Activated CD4-positive, alpha-beta T cell treated with anti-CD3 and anti-CD28 coated beads, Interleukin-2, amount 50 U/mL, for 16 hours (primary cell): ENCODE results near the gene EFCAB6.

ENCODE experiments used
- DNase-seq: peaks from one replicate; pipeline ENCODE4 v3.0.0-alpha.2; 2020

Gene EFCAB6

GRCh38 chr22:43828725-43828997 lies 16.6 kb upstream of the EFCAB6 start:
- DNase-seq: no peak

DNA sequence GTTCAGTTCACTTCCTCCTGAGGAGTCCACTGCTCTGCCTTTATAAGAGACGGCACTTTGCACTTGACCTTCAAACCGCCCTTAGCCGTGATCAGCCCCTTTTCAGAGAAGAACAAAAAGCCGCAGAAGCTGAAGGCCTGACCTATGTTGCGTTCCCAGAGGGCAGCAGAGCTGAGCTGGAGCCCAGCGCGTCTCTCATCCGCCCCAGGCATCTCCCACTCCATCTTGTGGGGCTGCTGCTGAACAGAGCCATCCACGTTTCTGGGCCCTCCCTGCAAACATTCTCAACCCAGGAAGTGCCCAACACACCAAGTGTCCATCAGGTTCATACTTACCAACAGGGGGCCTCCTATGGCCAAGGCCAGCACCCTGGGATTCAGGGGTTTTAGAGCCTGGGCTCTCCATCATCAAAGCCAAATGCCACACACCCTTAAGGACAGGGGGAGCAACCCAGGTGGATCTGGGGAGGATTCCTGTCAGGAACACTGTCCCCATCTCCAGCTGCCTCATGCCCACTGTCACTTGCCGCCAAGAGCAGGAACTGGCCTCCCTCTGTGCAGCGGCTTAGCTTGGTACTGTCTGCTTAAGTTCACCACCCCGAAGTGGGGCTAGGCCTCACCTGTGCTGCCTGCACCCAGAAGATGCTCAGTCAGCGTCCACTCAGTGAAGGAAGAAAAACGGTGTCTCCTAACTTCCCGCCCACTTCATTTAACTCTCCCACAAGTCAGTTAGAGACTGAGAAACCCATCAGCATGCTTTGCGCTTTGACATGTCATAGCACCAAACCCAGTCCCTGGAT lies 16.0 kb upstream of the EFCAB6 start:
- DNase-seq: no peak

DNA sequence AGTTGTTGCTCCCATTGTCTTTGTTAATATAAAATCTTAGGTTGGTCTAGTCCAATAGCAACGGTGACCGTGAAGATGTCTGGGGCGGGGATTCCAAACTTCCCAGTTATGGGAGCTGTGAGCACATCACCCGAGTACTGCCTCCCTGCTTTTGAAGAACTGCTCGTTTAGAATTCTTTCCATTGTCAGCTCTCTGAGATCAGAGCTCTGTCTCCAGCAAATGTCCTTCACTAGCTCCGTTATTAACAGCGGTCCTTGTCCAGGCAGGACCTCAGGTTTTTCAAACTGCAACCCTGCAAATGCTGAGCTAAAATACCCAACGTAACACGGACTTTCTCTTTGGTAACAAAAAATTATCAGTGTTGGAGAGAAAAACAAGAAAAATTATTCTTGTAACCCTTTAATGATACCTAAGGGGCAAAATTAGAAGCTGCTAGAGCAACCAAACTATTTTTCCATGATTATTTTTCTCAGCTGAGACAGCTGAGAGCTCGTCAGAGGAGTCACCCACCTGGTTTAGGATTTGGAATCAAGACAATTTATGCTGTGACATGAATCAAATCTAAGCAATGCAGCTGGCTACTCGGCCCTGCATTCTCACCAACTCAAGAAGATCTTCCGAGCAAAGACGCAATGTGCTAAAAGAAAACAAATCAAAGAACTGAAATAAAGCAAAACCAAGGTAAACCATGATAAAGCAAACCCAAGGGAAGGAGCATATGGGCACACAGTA lies 15.1 kb upstream of the EFCAB6 start:
- DNase-seq: no peak

DNA sequence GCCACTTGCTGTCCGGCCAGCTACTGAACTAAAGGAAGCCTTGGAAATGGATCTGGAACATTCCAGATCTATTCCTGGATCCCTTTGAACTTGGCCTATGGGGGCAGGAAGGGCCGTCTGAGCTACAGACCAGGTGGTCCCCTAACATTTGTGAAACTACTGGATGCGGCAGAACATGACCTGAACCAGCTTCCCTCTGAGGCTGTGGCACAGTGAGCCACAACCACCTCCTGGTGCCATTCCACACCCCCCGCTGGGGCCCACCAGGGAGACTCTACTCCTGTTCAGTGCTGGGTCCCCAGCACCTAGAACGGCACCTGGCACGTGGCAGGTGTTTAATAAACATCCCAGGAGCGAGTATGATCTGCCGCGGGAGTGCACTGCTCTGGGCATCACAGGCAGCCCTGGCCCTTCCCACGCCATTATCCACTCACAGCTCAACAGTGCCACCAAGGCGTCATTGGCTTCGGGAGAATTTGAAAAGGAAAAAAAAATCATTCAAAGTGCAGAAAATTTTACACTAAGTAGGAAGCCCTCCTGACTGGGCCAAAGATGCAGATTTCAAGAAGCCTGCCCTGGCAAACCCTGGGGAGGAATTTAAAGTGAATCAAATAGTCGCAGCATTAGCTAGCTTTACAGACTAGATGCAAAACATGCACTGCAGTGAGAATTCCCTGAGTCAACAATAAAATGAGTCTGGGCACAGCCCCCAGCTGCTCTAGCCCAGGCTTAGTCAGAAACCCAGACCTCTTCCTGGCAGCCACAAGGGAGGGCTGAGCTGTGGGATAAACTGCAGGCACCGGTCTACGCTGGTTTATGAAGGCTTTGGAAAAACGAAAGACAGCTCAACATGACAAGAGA lies 14.3 kb upstream of the EFCAB6 start:
- no peak for DNase-seq

GRCh38 chr22:43825651-43826050 lies 13.5 kb upstream of the EFCAB6 start:
- DNase-seq: no peak

DNA sequence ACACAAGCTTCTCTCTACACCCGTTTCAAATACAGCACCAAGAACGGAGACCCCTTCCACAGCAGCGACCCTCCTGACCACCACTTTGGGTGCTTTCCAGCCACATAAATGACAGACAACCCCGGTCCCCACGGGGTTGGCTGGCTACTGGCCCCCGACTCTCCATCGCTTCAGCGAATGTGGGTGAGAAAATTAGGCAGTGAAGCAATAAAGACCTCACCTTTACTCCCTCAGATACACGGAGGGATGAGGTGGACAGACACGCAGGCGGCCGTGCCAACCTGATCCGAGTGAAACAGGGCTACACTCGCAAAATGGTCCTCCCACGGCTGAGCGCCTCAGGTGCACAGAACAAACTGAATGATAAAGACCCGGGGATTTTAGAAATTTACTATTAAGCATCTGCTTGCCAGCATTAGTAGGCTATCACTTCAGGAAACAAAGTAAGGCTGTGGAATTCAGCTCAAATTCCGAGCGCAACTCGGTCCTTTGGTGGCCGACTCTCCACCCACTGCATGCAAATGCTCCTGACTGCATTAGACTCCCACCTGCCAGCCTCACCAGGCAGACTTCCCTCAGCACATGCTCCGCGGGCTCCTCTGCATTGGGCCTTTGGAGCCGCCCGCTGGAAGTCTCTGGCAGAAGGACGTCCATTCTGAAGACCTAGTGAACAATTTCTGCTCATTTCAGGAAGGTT lies 12.8 kb upstream of the EFCAB6 start:
- no peak for DNase-seq

- no peak for DNase-seq
These were observed 12.0 kb upstream of the EFCAB6 start for GRCh38 chr22:43823911-43824665.

- no peak for DNase-seq
These were observed 11.3 kb upstream of the EFCAB6 start for GRCh38 chr22:43823353-43823908.

DNA sequence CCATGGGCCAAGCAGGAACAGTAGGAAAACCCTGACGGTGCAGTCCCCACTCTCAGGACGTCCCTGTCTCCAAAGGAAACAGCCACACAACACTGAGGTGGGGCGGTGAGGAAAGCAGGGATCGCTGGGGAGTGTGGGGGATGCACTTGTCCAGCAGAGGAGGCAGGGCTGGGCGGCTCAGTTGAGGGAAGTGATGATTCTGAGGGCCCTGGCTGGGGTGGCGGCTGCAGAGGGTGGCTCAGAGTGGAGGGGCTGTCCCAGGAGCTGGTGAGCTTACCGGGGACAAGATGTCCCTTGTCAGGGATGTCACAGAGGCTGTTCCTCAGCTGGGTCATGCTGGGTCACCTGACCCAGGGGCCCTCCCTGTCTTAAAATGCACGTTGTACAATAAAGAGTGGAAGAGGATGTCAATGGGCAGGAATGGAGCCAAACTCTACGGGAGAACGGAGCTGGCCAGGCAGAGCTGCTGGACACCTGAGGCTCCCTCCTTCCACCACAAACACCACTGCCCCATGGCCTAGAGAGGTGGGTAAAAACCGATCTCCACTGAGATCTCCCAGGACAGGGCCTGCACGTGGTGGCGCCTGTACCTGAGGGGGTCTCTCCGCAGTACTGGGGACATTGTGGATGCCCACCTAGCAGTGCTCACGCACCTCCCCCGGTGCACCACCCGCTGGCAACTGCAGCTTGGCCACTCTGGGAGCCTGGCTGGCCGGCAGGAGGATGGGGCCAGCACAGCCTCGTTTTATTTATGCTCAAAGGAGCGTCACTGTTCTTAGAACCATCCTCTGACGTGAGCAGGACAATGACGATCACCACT lies 9.7 kb upstream of the EFCAB6 start:
- no peak for DNase-seq

- no peak for DNase-seq
These were observed 8.7 kb upstream of the EFCAB6 start for GRCh38 chr22:43820651-43821305.

GRCh38 chr22:43819931-43820640 lies 8.0 kb upstream of the EFCAB6 start:
- no peak for DNase-seq

DNA sequence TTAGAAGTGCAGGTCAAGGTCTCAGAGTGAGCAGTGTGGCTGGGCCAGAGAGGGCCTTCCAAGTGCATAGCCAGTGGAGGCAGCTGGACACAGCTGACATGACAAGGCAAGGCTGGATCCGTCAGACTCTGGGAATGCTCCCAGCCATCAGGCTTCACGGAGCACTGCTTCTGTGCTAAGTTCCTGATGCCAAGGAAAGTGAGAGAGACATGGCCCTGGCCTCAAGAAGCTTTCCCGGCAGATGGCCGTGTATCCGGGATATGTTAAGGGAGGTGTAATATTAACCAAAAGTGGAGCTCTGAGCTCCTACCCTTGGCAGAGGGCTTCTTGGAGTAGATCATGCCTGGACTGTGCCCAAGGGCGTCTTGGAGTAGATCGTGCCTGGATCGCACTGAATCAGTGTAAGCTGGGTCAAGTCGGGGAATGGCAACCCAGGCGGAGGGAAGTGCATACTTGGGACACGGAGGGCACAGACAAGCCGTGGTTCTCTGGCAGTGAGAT lies 7.4 kb upstream of the EFCAB6 start:
- DNase-seq: no peak

GRCh38 chr22:43818981-43819380 lies 6.9 kb upstream of the EFCAB6 start:
- DNase-seq: no peak

DNA sequence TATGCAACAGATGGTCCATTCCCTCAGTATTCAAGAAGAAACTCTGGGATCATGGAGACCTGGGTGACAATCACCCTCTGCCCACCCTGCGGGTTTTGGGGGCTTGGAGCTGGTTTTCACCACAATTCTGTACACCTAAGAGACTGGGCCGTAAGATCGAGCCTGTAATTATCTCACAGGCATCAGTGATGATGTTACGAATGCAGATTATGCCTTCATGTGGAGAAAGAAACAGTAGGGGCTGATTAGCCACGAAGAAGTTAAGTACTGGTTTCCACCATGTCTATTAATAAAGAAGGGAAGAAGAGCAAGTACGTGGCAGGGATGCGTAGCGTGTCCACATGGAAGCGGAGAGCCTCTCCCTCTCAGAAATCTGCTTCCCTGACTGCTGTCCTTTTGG lies 5.3 kb upstream of the EFCAB6 start:
- no peak for DNase-seq

DNA sequence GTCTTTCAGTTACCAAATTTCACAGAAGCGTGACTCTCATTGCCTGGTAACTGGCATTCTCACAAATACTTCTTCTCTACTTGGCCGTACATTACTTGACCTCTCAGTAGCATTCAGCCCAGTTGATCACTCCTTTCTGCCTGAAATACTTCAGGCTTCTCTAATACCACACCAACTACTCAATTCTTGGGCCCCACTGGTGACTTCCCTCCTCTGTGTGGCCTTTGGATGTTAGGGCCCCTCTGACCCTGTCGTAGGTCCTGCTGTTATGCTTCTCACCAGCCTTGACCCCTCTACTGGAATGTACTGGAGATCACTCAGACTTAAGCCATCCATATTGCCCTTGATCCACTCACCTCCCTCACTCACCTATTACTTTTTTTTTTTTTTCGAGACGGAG lies 2.2 kb upstream of the EFCAB6 start:
- DNase-seq: no peak

DNA sequence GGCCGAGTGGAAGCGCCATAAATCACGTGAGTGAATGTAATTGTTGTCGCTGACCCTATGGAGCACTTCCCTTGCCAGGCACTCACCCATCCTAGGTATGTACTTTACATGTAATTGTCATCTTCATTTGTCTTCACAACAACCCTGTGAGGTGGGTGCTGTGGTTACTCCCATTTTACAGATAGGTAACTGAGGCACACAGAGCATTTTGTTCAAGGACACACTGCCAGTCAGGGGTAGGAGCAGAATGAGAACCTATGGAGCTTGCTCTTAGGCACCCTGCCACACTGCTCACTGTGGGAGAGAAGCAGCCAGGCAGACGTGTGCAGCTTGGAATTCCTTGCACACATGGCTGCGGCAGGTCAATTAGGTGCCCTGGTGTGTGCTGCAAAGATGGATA lies 785 bp upstream of the EFCAB6 start:
- DNase-seq: no peak

DNA sequence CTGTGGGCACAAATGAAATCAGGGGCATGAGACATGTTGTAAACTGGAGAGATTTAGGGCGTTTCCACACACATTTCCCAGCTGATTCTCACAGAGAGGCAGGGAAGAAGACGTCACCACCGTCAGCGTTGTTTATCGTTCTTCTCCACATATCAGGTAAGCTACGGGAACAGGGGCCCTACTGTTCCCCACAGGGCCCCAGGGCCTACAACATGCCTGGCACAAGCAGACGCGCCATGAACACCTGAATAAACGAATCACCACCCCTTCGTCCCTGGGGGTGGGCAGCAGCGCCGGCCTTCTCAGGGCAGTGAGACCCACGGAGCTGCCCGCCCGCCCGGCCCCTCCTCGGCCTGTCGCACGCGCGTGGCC lies 342 bp downstream of the EFCAB6 start:
- no peak for DNase-seq

- DNase-seq: no peak
These were observed 9.1 kb downstream of the EFCAB6 start for GRCh38 chr22:43802897-43803495.

DNA sequence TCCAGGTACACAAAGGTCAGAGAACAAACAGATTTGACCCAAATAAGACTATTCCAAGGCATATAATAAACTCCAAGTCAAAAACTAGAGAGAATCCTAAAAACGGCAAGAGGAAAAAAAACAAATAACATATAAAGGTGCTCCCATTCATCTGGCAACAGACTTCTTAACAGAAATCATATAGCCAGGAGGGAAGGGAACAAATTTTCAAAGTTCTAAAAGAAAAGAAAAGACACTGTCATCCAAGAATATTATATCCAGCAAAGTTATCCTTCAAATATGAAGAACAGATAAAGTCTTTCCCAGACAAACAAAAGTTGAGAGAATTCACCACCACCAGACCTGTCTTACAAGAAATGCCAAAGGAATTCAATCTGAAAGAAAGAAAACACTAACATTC lies 11.1 kb downstream of the EFCAB6 start:
- DNase-seq: no peak
